GM19351 (cell line): ENCODE results near the gene MEMO1.
A peak's percentile ranks its signal among the peaks of the same experiment; 100 is the strongest.
"Not testable (repeated sequence)": the region's sequence is repeated elsewhere in the genome, so short reads cannot be mapped to it uniquely, and the experiment has no call there.

Source experiments
- ATAC-seq: cut with Tn5 transposase; IDR thresholded peaks from one replicate; pipeline ENCODE4 v1.9.1; 2021; ENCODE audit warnings: mild to moderate bottlenecking, moderate library complexity; ENCODE audit not compliant: unreplicated experiment

Gene MEMO1

DNA sequence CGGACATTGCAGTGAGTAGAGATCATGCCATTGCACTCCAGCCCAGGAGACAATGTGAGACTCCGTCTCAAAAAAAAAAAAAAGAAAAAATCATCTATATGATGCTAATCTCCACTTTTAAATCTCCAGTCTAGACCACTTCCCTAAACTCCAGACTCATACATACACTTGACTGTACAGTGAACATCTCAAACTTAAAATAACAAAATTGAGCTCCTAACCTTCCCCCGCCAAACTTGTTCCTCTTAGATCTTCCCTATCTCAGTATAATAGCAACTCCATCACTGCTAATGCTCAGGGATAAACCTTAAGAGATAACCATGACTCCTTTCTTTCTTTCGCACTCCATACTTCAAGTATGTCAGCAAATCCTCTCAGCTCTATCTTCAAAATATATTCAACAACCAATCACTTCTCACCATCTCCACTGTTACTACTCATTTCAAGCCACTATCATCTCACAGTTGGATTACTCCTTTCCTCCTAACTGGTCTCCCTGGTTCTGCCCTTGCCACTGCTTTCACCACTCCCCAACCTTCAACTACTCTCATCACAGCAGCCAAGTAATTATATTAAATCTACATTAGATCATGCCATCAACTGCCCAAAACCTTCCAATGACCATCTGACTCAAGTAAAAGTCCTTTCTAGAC is 12.0 kb downstream of the MEMO1 start:
- no peak for ATAC-seq

- no peak for ATAC-seq
These were observed 13.2 kb downstream of the MEMO1 start for GRCh38 chr2:31997653-31998052.

GRCh38 chr2:31996571-31997150 is 14.1 kb downstream of the MEMO1 start:
- ATAC-seq: no peak

- no peak for ATAC-seq
These were observed 17.9 kb downstream of the MEMO1 start for GRCh38 chr2:31992934-31993333.

DNA sequence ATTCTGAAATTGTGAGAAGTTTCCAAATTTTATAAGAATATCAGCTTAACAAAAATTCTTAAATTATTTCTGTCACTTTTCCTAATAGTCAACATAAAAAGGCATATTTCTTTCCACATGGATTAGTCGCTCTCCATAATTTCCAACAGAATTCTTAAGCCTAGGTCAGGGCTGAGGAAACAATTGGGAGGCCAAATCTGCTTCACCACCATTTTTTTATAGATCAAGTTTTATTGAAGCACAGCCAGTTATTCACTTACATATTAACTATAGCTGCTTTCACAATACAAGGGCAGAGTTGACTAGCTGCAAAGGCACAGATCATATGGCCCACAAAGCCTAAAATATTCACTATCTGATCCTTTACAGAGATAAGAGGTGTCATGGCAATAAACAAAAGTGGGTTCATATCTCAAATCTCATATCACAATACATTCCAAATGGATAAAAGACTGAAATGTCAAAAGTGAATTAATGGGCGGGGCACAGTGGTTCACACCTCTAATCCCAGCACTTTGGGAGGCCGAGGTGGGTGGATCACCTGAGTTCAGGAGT is 18.7 kb downstream of the MEMO1 start:
- ATAC-seq: no peak

DNA sequence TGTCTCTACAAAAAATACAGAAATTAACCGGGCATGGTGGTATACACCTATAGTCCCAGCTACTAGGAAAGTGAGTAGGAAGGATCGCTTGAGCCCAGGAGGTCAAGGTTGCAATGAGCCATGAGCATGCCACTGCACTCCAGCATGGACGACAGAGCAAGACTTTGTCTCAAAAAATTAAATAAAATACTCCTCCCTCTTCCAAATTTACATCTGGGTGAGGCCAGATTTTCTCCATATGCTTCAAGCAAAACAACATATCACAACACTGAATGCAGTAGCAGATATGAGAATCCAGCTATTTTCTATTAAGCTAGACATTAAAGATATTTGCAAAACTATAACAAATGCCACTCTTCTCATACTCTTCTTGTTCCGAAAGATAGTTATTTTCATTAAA is 20.9 kb downstream of the MEMO1 start:
- no peak for ATAC-seq

DNA sequence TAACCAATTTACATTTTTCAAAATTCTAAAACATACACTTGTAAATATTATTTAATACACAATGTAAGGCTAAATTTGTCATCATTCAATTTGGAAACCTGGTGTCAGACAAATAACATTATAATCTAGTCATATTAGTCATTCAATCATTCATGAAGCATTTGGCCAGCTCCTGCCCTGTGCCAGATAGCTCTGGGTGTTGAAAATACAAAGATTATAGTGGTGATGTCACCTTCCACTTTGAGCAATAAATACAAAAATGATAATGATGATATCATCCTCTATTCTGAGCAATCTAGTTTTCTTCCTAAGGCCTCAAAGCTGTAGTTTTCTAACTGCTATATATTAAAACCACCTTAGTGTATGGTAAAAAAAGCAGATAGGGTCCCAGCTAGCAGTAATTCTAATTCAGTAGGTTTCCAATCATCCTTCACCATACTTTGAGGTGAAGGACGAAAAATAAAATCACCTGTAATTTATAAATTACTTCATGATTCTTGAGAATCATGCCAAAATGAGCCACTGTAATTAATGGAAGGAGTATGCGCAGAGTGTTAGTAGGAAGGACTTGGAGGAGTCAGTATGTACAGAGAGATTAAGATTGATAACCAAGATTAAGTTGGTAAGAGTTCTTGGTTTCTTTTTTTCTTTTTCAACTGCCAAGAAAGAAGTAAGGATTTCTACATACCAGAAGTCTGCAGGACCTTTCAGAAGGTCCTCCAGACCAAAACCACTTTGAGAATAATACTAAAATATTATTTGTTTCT is 23.2 kb downstream of the MEMO1 start:
- ATAC-seq: no peak

DNA sequence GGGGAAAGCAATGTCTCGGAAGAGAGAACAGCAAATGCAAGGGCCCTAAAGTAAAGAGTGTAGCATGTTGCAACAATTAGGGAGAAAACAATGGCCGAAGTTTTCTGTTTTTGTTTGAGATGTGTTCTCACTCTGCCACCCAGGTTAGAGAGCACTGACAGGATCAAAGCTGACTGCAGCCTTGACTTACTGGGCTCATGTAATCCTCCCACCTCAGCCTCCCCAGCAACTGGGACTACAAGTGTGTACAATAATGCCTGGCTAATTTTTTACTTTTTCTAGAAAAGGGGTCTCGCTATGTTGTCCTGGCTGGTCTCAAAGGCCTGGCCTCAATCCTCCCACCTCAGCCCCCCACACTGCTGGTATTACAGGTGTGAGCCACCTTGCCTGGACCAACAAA is 23.9 kb downstream of the MEMO1 start:
- no peak for ATAC-seq

- no peak for ATAC-seq
These were observed 26.9 kb downstream of the MEMO1 start for GRCh38 chr2:31983762-31984467.

DNA sequence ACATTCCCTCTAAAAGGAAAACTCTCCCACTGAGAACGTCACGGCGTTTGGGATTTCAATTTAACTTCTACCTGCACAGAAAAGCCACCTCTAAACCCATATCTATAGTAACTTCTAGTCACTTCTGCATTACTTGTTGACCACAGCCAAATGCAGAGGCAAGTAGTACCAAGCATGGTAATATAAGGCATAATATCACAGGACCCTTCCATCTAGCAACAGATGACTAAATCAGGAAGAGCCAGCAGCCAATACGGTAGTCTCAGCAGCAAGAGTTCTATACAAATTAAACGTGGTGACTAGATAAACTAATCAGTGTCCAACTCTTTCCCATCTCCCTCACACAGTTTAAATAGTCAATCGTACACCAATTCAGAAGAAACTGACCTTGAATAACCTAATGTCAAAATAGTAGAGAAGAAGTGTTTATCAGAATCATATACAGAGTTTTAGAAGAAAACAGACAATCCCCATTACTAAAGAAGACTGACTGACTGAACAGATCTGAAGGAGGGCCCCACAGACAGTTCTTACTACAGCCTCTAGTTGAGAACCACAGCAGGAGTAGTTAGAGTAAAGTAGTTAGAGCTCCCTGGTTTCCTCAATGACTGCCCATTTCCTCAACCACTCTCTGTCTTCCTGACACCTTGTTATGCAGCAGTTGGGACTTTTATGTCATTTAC is 30.0 kb downstream of the MEMO1 start:
- peak; percentile 100 for ATAC-seq

DNA sequence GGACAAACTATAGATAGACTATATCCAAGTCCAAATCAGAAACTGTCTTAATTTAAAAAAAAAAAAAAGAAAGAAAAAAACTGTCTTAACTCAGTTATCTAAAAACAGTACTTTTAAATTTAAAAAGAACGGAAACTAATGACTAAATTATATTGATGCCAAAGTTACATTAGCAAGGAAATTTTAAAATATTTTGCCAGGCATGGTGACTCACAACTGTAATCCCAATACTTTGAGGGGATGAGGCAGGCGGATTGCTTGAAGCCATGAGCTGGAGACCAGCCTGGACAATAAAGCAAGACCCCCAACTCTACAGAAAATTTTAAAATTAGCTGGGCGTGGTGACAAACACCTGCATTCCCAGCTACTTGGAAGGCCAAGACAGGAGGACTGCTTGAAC is 30.9 kb downstream of the MEMO1 start:
- no peak for ATAC-seq

DNA sequence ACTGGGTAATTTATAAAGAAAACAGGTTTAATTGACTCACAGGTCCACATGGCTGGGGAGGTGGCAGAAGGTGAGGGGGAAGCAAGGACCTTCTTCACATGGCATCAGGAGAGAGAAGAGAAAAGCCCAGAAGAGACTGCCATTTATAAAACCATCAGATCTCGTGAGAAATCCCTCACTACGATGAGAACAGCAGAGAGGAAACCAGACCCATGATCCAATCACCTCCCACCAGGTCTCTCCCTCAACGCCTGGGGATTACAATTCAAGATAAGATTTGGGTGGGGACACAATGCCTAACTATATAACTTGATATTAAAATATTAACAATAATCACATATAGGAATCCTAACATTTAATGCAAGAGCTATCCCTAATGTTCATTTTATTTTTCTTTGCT is 31.8 kb downstream of the MEMO1 start:
- ATAC-seq: no peak

DNA sequence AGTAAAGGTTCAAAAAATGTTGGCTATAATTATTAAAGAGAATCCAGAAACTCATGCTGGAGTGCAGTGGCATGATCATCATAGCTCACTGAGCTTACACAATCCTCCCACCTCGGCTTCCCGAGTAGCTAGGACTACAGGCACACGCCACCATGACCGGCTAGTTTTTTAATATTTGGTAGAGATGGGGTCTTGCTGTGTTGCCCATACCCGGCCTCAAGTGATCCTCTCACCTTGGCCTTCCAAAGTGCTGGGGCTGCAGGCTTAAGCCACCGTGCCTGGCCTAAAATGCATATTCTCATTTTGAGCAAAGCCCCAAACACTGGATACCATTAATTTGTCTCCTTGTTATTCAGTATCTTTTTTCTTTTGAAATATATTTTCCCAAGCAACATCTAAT is 32.4 kb downstream of the MEMO1 start:
- no peak for ATAC-seq

- no peak for ATAC-seq
These were observed 37.1 kb downstream of the MEMO1 start for GRCh38 chr2:31973665-31974064.

DNA sequence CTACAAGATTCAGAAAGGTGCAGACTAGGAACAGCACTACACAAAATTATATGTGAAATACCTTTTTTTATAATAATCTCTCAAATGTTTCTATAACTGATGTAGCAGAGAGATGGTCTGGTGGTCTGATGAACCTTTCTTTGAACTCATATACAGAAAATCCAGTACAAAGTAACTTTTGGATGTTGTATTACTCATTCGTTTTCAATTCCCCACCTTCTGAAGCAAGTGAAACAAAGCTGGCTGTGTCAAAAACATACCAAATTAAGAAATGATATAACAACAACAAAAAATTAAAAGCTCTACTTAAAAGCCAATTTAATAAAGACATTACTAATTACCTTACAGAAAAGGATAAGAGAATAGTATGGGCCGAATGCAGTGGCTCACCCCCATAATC is 38.7 kb downstream of the MEMO1 start:
- no peak for ATAC-seq

DNA sequence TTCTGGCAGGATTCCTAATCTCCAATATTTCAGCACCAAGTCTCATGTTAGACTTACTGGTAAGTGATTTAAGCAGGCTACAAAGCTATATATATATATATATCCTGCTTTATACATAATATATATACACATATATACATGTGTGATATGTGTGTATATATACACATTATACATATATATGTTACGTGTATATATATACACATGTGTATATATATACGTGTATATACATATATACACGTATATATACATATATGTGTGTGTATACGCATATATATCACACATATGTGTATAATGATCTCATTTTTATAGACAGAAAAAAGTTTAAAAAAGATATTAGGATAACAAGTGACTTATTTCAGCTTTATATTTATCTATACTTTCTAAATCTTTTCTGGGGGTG is 41.6 kb downstream of the MEMO1 start:
- no peak for ATAC-seq

GRCh38 chr2:31967790-31968189 is 43.0 kb downstream of the MEMO1 start:
- ATAC-seq: no peak

- not testable (repeated sequence) for ATAC-seq
These were observed 44.4 kb downstream of the MEMO1 start for GRCh38 chr2:31966402-31966801.

- ATAC-seq: no peak
These were observed 45.7 kb downstream of the MEMO1 start for GRCh38 chr2:31965094-31965493.

DNA sequence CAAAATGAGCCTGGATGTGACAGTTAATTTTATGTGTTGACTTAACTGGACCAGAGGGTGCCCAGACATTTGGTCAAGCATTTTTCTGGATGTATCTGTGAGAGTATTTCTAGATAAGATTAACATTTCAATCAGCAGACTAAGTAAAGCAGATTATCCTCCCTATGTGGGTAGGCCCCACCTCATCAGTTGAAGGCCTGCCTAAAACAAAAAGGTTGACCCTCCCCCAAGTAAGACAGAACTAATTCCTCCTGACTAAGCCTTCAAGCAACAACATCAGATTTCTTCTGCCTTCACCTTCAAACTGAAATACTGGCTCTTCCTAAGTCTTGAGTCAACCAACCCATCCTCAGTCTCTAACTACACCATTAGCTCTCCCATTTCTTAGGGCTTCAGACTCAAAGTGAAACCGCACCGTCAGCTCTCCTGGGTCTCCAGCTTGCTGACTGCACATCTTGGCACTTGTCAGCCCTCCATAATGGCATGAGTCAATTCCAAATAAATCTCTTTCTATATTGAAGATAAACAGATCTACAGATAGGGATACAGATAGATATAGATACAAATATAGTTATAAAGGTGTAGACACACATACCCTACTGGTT is 47.9 kb downstream of the MEMO1 start:
- ATAC-seq: no peak
